Central memory CD4-positive, alpha-beta T cell (primary cell): ENCODE measurements around the gene CRAT.
"Not testable (repeated sequence)": the region's sequence is repeated elsewhere in the genome, so short reads cannot be mapped to it uniquely, and the experiment has no call there.

Experiments used
- DNase-seq: peaks from one replicate; pipeline ENCODE4 v3.0.0; 2022

The CRAT gene

GRCh38 chr9:129138476-129139232 is 28.1 kb upstream of the CRAT start:
- no peak for DNase-seq

- no peak for DNase-seq
These were observed 27.5 kb upstream of the CRAT start for GRCh38 chr9:129138144-129138462.

GRCh38 chr9:129137292-129138143 is 26.9 kb upstream of the CRAT start:
- DNase-seq: no peak

- no peak for DNase-seq
These were observed 25.9 kb upstream of the CRAT start for GRCh38 chr9:129136446-129137035.

GRCh38 chr9:129135476-129135875 is 24.9 kb upstream of the CRAT start:
- DNase-seq: no peak

- no peak for DNase-seq
These were observed 22.5 kb upstream of the CRAT start for GRCh38 chr9:129133082-129133481.

GRCh38 chr9:129131300-129132145 is 20.9 kb upstream of the CRAT start:
- DNase-seq: peak; percentile 77

GRCh38 chr9:129130791-129131190 is 20.2 kb upstream of the CRAT start:
- DNase-seq: no peak

- not testable (repeated sequence) for DNase-seq
These were observed 19.7 kb upstream of the CRAT start for GRCh38 chr9:129130271-129130670.

- DNase-seq: no peak
These were observed 18.1 kb upstream of the CRAT start for GRCh38 chr9:129128689-129129088.

GRCh38 chr9:129126749-129127618 is 16.4 kb upstream of the CRAT start:
- no peak for DNase-seq

GRCh38 chr9:129125478-129125877 is 14.9 kb upstream of the CRAT start:
- DNase-seq: no peak

GRCh38 chr9:129124506-129125069 is 14.0 kb upstream of the CRAT start:
- DNase-seq: no peak

- not testable (repeated sequence) for DNase-seq
These were observed 12.4 kb upstream of the CRAT start for GRCh38 chr9:129122976-129123375.

GRCh38 chr9:129122133-129122532 is 11.5 kb upstream of the CRAT start:
- no peak for DNase-seq

- DNase-seq: no peak
These were observed 10.9 kb upstream of the CRAT start for GRCh38 chr9:129121483-129121882.

GRCh38 chr9:129118799-129119198 is 8.2 kb upstream of the CRAT start:
- no peak for DNase-seq

- DNase-seq: no peak
These were observed 3.2 kb upstream of the CRAT start for GRCh38 chr9:129113645-129114304.

GRCh38 chr9:129112526-129112925 is 1.9 kb upstream of the CRAT start:
- DNase-seq: not testable (repeated sequence)

- DNase-seq: no peak
These were observed 1.0 kb upstream of the CRAT start for GRCh38 chr9:129111528-129112151.
